IPS-18a (cell line): ENCODE measurements around the gene OSM.

Source experiments
- H3K27ac ChIP-seq: one replicate; pipeline ENCODE4 v1.5.1; 2013; ENCODE audit warnings: low read length
- H3K27me3 ChIP-seq: one replicate; pipeline ENCODE4 v1.6.1; 2013; ENCODE audit warnings: mild to moderate bottlenecking, low read length; ENCODE audit not compliant: control insufficient read depth, insufficient read depth
- H3K36me3 ChIP-seq: one replicate; pipeline ENCODE4 v1.6.1; 2013; ENCODE audit warnings: low read depth, low read length; ENCODE audit not compliant: control insufficient read depth
- H3K4me1 ChIP-seq: one replicate; pipeline ENCODE4 v1.6.1; 2013; ENCODE audit warnings: low read depth, low read length; ENCODE audit not compliant: control insufficient read depth
- H3K4me3 ChIP-seq: one replicate; pipeline ENCODE4 v1.5.1; 2013; ENCODE audit warnings: low read length
- H3K9ac ChIP-seq: one replicate; pipeline ENCODE4 v1.6.1; 2013; ENCODE audit warnings: mild to moderate bottlenecking, low read length, moderate library complexity
- H3K9me3 ChIP-seq: one replicate; pipeline ENCODE4 v1.6.1; 2013; ENCODE audit warnings: low read depth, low read length; ENCODE audit not compliant: control insufficient read depth

OSM gene

GRCh38 chr22:30214703-30215407 is 51.8 kb downstream of the OSM start:
- no peaks in the 10 kb centered on the region for H3K27me3 ChIP-seq
- H3K4me1 ChIP-seq: no peaks in the 10 kb centered on the region
- H3K27ac ChIP-seq: no peak overlapping the region
- H3K9me3 ChIP-seq: no peaks in the 10 kb centered on the region
- no peak overlapping the region for H3K4me3 ChIP-seq
- H3K36me3 ChIP-seq: no peaks in the 10 kb centered on the region
- no peak overlapping the region for H3K9ac ChIP-seq

- Histone ChIP-seq H3K4me3 (no peak overlapping the region), H3K9me3 (no peaks in the 10 kb centered on the region), H3K36me3 (no peaks in the 10 kb centered on the region), H3K9ac (no peak overlapping the region), H3K27me3 (no peaks in the 10 kb centered on the region), H3K27ac (no peak overlapping the region), H3K4me1 (no peaks in the 10 kb centered on the region)
These were observed 53.6 kb downstream of the OSM start for GRCh38 chr22:30212996-30213441.
